GM18520 (cell line): ENCODE data around the gene EPB41.

ENCODE experiments used
- ATAC-seq: cut with Tn5 transposase; IDR thresholded peaks from one replicate; pipeline ENCODE4 v1.9.1; 2021; ENCODE audit not compliant: unreplicated experiment

EPB41 gene

GRCh38 chr1:29162025-29162424, 247.7 kb downstream of the EPB41 start:
- ATAC-seq: no peak

DNA sequence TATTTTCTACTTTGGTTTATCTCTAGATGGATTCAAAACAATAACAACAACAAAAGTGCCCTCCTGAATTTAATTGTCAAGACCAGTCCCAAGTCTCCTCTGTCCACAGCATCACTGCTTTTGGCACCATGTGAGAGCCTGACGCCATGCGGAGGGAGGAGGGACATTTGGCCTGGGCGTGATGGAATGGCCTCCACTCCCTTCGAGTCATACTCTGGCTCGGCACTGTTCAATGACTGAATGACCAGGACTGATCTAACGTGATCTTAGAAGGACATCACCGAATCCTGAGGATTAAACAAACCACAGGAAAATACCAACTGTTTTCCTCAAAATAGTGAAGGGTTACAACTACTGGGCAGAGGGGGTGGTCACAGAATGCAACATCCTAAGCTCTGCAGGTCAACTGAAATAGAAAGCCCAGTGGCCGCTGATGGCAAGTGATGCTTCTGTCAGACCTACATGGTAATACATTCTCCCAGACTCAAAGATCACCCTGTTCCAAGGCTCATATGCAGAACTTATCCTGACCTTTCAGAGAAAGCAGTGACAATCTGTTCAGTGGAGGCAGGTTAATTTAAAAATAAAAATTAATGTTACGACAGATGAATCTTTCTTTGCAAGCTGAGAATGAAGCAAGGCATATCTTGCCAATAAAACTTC, 248.2 kb downstream of the EPB41 start:
- ATAC-seq: no peak

DNA sequence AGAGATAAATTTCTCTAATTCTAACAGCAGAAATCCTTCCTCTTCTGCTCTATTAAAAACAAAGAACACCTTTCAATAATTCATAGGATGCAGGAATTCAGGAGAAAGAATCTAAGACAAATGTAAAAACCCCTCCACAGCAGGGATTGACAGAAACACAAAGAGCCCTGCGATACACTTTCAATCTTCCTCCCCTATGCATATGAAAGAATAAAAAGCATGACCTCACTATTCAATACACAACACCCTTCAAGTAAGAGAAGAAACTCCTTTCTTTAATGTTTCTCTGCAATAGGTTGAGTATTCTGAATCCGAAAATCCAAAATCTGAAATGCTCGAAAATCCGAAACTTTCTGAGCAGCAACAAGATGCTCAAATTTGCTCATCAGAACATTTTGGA, 250.2 kb downstream of the EPB41 start:
- no peak for ATAC-seq

GRCh38 chr1:29166291-29166878, 252.0 kb downstream of the EPB41 start:
- ATAC-seq: no peak

DNA sequence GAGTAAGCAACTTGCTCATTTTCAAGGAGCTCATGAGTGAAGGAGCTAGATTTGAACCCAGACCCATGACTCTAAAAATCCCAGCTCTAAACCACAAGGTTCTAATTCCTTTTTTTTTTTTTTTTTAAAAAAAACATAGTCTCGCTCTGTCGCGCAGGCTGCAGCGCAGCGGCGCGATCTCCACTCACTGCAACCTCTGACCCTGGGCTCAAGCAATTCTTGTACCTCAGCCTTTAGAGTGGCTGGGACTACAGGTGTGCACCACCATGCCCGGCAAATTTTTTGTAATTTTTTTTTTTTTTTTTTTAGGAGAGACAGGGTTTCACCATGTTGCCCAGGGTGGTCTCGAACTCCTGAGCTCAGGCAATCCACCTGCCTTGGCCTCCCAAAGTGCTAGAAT, 253.5 kb downstream of the EPB41 start:
- no peak for ATAC-seq
